Measurements from ENCODE around the gene INO80B. TPM values are rescaled to one million over a fixed set of nuclear protein-coding genes. Genes with fewer than 3 reads are reported as not detected.

The INO80B gene
- total and polyA plus RNA-seq, 2 donors (not counting 1 experiment from before 2014, with no cell fraction given) = 30.4 to 78.6 TPM

- Histone ChIP-seq H4K20me1 (ENCODE audit: control insufficient read depth, insufficient read depth, low read length, poor library complexity, severe bottlenecking) (no peaks in the 10 kb centered on the region), H3K27me3 (replicated peaks in 1 of 4; ENCODE audit: control extremely low read depth in 1 of 4, control insufficient read depth in 3 of 4, insufficient read depth in 4 of 4, low read length in 3 of 4) (peaks cover 0 to 67% (median 36%) of the 10 kb centered on the region in 4 experiments), H3K4me2 (replicated peaks; ENCODE audit: low read depth, low read length, poor library complexity, severe bottlenecking) (peak overlapping the region; percentile 91), H3K4me3 (ENCODE audit: control extremely low read depth in 1 of 5, extremely low read depth in 1 of 5, insufficient read depth in 1 of 5, low read depth in 2 of 5, low read length in 4 of 5) (peak overlapping the region; percentile 26 to 69 (median 38)), H3K27ac (ENCODE audit: low read length in 2 of 2) (no peak overlapping the region), H3K4me1 (ENCODE audit: control insufficient read depth in 2 of 2, insufficient read depth in 2 of 2, low read length in 2 of 2) (peaks cover 46 to 49% of the 10 kb centered on the region in 2 donors), H3K9ac (ENCODE audit: low read length) (peak overlapping the region; percentile 70), H3K79me2 (ENCODE audit: control insufficient read depth, insufficient read depth, low read length) (no peaks in the 10 kb centered on the region), H3K9me3 (ENCODE audit: control extremely low read depth in 1 of 3, control insufficient read depth in 2 of 3, insufficient read depth in 1 of 3, low read length in 2 of 3) (peaks cover 0 to 30% (median 0%) of the 10 kb centered on the region in 3 donors), H3K36me3 (replicated peaks in 1 of 2; ENCODE audit: control extremely low read depth in 1 of 2, control insufficient read depth in 1 of 2, extremely low read depth in 1 of 2, insufficient read depth in 2 of 2, low read length in 1 of 2) (peaks cover 0 to 7% of the 10 kb centered on the region in 2 experiments), H2AFZ (ENCODE audit: insufficient read depth, low read depth, low read length, poor library complexity, severe bottlenecking) (peak overlapping the region; percentile 64)
- Mint-ChIP-seq H3K9me3 (ENCODE audit: insufficient read depth) (no peaks in the 10 kb centered on the region), H3K27ac (peak overlapping the region; percentile 64), H3K4me1 (peaks cover 45% of the 10 kb centered on the region), H3K27me3 (peaks cover 50% of the 10 kb centered on the region), H3K4me3 (peak overlapping the region; percentile 92)
- POLR2A ChIA-PET = interaction anchor here (0.6 to 1.9 kb wide), 4 partner anchors 8 to 150 kb away, joined by 3 to 7 read pairs (median 4); partner anchors contain the start of gene PCGF1
- DNase-seq (peak; percentile 60), ATAC-seq (ENCODE audit: low read depth) (no peak)
- WGBS (ENCODE audit: insufficient coverage) = 3% methylated on average over 36 of the region's 41 CpGs
- CTCF ChIA-PET = interaction anchor here (0.6 to 1.7 kb wide), 3 partner anchors 8 to 62 kb away, joined by 3 to 6 read pairs (median 4); partner anchors contain the start of gene PCGF1
- no peak for TF ChIP-seq EZH2 (IDR thresholded peaks at IDR 0.05; ENCODE audit: borderline replicate concordance, insufficient read depth, low read depth, low read length, poor library complexity, severe bottlenecking)
- no peak for TF ChIP-seq CTCF (IDR thresholded peaks at IDR 0.05)
- intact Hi-C loops (cut with micrococcal nuclease) = loop anchor here (5.0 kb wide), 1 partner anchor 34 kb away; no protein-coding TSS in a partner anchor
Measured at GRCh38 chr2:74498500-74499266, 43.8 kb downstream of the INO80B start.

All from B cell (primary cell).